HG03039 (cell line): ENCODE results near the gene KTN1.

ENCODE experiments used
- ATAC-seq: cut with Tn5 transposase; IDR thresholded peaks from one replicate; pipeline ENCODE4 v1.9.1; 2021; ENCODE audit warnings: mild to moderate bottlenecking, moderate library complexity; ENCODE audit not compliant: unreplicated experiment

The KTN1 gene

DNA sequence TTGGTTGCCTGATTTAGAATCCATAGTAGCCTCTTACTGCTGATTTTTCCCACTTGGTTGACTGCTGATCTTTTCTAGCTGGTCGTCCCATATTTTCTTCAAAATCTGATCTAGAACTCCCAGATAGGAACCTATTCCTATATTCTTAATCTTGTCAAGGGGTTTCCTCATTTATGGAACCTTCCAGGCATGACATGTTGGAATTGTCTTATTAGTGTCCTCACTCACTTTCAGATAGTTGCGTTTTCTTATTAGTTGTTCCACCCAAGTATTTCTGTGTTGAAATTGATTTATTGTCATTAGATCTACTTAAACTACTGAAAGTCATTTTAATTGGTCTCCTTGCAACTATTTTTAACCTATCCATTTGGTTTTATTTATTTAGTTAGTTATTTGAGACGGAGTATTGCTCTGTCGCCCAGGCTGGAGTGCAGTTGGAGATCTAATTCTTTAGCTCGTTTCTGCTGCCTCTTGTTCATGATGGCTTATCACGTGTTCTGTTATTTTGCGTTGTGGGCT lies 25.0 kb downstream of the KTN1 start:
- no peak for ATAC-seq

DNA sequence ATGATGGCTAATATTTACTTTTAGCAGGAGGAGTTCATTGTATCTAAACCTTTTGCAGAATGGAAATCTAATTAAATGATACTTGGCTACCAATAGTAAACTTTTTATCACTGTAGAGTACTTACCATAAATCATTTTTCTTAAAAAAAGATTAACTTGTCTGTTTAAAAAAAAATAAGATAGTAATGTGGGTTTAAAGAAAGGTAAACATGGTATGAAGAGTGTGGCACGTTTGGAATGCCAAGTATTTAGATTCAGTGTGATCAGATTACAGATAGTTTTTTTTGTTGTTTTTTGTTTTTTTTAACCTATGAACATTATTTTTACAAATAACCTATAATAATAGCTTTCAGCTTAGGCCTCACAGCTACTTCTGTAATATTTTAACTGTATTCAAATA lies 25.8 kb downstream of the KTN1 start:
- no peak for ATAC-seq

DNA sequence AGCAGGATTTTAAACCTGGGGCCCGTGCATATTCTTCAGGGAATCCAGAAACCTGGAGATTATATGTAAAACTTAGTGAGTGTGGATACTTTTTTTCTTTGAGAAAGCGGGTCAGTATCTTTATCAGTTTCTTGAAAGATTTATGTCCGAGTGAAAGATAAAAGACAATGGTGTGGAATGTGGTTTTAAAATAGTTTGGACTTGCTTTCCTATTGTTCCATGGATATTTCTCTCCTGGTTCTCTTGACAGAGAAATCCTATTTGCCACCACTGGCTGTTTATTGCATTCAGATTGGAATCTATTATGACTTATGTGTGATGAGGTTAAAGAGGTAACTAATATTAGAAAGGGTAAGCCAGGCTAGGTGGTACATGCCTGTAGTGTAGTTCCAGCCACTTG lies 27.4 kb downstream of the KTN1 start:
- ATAC-seq, result no peak

DNA sequence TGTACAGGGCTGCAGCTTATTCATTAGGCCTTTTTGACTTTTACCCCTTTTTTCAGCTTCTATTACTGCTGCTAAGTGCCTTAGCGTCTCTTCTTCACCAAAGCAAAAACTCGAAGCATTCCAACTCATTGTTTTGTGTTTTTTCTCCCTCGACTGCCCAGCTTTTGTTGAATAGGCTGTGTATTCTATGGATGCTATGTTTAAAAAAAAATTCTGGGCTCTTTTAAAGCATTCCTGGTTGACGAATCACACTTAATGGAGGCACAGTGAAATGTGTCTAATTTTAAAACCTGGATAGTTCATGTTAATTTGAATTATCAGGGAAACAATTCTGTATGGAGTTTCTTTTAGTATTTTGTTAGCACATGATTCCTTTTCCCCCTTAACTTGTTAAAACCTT lies 29.7 kb downstream of the KTN1 start:
- ATAC-seq, result no peak

DNA sequence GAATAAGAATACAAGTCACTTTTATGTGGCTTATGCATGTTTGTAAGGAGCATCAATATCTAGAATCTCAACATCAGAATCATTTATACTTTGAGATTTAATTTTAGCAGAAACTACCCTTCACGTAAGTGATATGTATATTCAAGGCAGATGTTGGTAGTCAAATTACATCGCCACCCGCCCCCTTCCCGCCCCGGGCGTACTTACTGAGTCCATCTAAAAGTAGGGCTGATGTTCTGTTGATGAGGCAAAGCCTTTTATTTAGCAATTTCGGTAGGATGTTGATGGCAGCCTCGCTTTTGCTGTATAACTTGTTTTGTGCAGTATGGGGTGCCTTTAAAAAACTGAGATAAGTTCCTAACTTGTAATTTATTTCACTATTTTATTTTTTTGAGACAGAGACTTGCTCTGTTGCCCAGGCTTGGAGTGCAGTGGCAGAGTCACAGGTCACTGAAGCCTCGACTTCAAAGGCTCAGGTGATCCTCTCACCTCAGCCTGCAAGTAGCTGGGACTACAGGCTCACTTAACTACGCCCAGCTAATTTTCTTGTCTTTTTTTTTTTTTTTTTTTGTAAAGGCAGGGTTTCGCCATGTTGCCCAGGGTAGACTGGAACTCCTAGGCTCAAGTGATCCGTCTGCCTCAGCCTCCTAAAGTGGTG lies 30.8 kb downstream of the KTN1 start:
- no peak for ATAC-seq

DNA sequence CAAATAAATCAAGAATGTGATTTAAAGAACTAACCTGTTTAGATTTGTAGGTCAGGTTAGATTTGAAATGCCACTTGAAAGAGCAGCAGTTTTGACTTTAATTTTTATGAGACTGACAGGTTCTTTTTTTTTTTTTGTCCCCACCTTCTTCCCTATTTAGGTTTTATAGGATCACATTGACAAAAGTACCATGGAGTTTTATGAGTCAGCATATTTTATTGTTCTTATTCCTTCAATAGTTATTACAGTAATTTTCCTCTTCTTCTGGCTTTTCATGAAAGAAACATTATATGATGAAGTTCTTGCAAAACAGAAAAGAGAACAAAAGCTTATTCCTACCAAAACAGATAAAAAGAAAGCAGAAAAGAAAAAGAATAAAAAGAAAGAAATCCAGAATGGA lies 31.9 kb downstream of the KTN1 start:
- ATAC-seq, result no peak

DNA sequence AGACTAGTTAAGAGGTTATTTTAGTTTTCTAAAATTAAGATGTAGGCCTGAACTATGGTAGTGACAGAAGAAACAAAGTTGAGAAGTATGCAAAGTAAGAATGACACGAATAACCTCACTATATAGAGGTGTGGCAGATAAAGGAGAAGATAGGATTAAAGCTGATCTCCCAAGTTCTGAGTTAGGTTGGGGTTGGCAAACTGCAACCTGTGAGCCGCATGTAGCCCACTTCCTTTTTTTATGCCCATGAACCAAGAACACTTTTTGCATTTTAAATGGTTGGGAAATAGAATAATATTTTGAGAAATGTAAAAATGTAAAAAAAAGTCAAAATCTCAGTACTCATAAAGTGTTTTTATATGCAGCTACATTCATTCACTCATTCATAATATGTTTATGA lies 34.3 kb downstream of the KTN1 start:
- ATAC-seq, result no peak

DNA sequence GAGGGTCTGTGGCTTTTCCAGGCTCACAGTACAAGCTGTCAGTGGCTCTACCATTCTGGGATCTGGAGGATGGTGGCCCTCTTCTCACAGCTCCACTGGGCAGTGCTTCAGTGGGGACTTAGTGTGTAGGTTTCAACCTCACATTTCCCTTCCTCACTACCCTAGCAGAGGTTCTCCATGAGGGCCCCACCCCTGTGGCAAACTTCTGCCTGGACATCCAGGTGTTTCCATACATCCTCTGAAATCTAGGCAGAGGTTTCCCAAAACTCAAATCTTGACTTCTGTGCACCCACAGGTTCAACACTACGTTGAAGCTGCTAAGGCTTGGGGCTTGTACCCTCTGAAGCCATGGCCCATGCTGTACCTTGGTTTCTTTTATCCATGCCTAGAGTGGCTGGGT lies 40.3 kb downstream of the KTN1 start:
- no peak for ATAC-seq

DNA sequence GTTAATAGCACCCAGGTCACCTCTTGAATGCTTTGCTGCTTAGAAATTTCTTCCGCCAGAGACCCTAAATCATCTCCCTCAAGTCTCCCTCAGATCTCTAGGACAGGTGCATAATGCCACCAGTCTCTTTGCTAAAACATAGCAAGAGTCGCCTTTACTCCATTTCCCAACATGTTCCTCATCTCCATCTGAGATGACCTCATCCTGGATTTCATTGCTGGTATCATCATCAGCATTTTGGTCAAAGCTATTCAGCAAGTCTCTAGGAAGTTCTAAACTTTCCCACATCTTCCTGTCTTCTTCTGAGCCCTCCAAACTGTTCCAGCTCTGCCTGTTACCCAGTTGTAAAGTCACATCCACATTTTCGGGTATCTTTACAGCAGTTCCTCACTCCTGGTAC lies 41.0 kb downstream of the KTN1 start:
- ATAC-seq, result no peak

DNA sequence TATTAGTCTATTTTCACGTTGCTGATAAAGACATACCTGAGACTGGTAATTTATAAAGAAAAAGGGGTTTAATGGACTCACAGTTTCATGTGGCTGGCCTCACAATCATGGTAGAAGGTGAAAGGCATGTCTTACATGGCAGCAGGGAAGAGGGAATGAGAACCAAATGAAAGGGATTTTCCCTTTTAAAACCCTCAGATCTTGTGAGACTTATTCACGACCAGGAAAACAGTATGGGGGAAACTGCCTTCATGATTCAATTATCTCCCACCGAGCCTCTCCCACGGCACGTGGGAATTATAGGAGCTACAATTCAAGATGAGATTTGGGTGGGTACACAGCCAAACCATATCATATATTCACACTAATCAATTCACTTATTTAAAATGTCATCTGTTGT lies 41.4 kb downstream of the KTN1 start:
- ATAC-seq, result no peak

DNA sequence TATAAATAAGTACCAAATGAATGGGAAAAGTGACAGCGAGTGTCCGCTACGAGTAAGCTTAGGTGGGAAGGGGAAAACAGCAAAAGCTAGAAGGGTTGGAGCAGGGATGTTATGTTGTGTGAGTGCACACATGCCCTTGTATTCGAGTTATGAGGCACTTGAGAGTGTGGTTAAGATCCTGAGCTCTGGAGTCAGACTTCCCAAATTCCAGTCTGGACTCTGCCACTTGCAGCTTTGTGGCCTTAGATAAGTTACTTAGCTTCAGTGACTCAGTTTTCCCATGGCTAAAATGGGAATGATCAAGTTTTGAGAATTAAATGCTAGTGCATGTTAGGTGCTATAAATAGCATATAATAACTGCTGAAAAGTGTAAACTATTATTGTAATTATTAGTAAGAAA lies 44.9 kb downstream of the KTN1 start:
- ATAC-seq, result no peak

DNA sequence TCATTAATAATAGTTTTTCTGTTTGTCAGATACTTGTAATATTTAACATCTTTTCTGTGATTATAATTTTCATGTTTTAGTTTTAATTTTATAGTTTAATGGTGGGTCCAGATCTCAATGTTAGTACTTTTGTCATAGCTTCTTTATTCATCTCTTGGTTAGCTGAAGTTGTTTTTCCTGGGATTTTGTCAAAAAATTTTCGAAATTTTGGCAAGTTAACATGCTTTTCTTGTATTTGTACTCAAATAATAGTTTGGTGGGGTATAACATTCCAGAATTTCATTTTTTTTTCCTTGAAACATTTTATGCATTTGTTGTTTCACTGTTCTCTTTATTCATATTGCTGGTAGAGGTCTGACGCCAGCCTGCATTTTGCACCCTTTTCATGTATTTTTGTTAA lies 45.5 kb downstream of the KTN1 start:
- no peak for ATAC-seq

DNA sequence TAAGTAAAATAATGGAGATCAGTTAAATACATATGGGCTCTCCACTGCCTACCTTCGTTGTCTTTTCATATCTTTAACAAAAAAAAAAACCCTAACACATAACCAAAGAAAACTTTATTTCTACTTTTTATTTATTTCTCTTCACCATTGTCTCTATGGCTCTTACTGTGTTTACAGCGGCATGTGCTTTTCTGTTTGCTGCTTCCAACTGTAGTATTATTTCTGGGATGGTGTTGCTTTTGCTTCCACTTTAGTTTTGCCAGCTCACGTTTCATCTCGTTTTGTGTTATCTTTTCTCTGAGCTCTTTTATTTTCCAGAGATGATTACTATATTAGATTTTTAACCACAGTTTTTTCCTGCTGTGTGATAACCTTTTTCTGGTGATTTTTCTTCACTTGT lies 46.1 kb downstream of the KTN1 start:
- ATAC-seq, result no peak

DNA sequence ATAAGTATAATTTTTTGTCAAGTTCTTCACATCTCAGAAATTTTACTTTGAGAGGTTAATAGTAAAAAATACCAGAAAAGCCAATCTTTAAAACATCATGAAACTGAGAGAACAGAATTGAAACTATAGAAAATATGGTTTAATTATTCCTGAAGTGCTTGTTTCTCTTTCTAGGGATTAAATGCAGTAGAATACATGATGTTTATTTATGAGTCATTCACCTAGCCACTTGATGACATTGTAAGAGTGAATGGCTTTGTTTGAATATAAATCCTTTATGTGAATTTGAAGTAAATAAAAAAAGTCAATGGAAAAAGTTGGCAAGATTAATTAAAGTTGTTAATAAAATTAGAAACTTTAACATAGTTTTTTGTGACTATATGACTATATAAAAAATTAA lies 48.4 kb downstream of the KTN1 start:
- no peak for ATAC-seq

DNA sequence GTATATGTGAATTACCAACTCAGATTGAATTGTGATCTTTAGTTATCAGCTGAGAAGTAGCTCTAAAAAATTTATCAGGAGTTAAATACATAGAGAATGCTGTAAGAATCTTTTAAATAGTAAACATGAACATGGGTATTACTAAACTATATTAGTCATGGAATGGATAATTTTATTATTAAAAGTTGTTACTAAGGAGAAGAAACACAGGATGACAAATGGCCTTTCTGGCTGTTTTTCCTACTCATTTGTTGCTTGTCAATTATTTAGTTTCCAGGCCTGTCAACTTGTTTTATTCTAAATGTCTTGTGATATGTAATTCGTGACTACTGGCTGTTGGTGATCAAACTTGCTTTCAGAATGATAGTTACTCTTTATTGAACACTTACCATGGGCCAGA lies 58.7 kb downstream of the KTN1 start:
- ATAC-seq, result no peak

DNA sequence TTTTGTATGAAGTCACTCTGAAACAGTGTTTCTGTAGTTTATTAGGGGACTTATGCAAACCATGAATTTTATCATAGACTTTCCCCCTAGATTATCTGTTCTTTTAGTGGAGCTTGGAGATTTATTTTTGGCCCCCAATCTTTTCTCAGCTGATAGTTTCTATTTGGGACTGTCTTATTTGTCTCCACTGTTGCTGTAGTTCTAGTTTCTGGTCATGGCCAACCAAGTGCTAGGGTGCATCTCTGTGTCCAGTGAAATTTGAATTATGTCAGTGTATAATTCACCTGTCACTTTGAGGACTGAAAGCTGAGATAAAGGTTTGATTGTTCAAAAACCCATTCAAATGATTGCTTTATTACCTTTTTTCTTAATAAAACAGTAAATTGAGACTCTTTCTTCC lies 61.3 kb downstream of the KTN1 start:
- no peak for ATAC-seq

DNA sequence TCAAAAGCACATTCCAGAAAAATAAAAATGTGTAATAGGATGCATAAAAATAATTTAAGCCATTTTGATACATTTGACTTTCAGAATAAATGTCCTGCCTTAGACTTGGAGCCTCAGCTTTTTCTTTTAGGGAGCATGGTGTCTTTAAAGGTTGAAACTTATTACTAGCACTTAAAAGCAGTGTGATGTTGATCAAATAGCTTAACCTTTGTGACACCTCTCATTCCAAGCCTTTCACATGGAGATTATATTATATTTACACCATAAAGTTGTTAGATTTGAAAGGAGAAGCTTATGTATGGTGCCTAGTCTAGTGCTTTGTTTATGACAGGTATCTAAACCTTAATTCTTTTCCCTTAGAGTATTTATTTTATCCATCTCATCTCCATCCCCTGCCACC lies 61.9 kb downstream of the KTN1 start:
- ATAC-seq, result no peak

DNA sequence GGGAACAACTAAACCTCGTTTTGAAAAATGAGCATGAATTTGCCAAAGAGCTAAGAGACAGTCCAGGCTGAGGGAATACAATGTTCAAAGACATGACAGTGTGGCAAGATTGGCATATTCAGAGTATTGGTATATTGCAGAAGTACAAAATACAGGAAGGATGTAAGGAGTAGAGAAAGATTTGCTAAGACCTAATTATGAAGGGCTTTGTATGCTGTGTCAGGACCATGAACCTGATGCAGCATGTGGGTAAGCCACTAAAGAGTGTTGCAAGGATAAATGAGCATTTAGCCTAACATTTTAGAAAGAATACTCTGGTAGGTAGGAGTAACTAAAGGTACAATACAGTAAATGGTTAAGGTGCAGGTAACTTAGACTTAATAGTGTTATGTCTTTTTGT lies 65.1 kb downstream of the KTN1 start:
- no peak for ATAC-seq

DNA sequence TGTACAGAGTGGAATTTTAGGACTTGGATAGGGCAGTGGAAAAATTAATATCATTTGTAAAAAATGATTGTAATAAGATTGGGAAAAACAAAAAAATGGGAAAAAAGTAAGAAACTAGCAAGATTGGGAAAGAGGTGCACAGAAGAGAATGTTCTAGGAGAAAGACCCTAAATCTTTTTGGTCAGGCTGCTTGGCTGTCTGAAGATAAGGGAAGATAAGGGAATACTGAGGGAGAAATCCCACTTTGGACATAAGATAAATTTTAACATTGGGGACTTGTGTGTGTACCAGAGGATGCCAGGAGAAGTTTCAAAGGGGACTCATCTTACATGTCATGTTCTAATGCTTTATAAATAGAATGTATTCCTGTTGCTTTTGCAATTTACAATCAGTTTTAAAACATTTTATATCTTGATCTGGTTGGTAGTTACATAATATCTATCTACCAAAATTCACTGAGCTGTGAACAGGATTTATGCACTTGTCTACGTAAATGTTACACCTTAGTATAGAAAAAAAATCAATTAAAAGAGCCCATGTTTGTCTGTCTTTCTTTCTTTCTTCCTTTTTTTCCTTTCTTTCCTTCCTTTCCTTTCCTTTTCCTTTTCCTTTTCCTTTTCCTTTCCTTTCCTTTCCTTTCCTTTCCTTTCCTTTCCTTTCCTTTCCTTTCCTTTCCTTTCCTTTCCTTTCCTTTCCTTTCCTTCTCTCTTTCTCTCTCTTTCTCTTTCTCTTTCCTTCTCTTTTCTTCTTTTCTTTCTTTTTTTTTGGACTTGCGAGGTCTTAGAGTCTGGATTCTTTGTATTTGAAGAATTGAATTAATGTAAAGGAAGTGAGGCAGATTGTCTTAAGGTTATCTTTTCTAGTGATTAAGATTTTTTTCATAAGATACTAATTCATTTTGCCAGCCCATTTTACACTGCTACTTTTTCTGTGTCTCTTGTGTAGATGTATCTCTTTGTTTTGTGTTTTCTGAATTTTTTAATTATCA lies 66.1 kb downstream of the KTN1 start:
- no peak for ATAC-seq

DNA sequence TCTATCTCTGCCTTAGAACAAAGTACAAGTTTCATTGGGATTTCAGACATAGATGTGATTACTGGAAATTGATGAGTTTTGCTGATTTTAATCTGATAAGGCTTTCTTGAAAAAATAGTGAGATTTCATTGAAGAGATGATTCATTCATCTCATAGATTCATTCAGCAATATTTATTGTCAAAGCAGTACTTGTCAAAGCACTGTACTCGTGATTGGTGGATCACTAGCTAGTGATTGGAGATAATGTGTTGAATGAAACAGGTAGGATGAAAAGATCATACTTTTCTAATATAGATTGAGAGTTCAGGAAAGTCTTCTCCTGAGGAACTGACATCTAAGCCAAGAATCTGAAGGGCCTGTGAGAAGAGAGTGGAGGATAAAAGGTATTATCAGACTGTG lies 71.0 kb downstream of the KTN1 start:
- ATAC-seq, result no peak

DNA sequence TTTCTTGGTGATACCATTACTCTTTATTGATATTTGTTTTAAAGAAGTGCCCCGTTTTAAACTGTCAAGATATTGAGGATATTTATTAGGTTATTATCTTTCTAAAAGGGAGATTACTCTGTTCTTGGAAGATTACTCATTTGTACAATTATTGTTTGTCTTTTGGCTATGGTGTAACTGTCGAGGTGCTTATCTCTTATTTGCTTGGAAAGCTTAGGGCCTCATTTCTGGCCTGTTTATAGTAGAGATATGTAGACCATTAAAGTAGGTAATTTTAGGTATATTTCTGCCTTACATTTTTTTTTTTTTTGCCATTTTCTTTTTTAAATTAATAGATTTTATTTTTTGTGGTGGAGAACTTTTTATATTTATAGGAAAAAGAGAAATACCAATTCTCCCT lies 74.2 kb downstream of the KTN1 start:
- no peak for ATAC-seq

DNA sequence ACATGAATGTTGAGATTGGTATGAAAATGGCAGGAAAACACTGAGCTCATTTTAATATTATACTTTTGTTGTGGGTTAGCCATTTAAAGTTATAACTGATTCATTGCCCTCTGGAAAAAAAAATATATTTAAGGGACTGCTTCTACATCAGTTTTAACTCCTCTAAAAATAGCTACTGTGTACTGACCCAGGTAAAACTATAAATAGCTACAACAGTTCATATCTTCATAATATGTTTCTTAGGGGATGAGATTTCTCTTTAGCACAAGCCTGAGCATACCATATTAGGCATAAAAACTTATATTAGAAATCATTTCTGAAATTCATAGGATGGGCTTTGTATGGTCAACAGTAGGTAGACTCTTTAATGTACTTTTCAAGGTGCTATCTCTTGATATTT lies 81.0 kb downstream of the KTN1 start:
- ATAC-seq, result no peak
